ENCODE measurements around the gene DDRGK1.
"Not testable (repeated sequence)": the region's sequence is repeated elsewhere in the genome, so short reads cannot be mapped to it uniquely, and the experiment has no call there.

The DDRGK1 gene

DNA sequence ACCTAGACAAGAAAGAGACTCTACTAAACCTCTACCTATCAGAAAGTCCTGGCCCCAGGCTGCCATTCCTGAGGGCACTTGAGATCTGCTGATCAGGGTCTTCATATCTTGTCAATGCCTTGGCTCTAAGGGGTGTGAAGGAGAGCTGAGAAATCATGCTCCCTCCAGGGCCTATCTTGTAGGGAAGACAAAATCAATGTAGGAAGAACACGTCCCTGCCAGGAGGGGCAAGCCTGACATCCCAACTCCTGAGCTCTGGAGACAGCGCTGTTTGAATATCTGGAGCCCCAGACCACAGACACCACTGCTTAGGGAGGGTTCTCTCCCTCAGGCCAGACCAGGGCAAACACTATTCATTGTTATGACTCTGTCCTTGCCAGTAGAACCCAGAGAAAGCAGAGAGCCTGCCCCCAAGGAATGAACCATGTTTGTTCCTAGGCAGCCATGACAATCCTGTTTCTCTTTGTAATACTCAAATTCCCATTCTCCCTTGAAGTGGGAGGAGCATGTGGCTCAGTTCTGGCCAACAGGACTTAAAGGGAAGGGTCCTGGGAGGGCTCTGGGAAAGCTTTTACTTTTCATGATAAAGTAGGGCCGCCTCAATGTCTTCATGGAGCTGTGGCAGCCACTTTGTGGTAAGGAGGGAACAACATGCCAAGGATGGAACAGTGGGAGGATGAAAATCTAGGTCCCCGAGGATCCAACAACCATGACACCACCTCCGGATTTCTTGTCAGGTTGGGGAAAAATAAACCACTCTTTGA, 43.0 kb downstream of the DDRGK1 start:
- Histone ChIP-seq H3K9me3 (ENCODE audit: insufficient read depth, low read depth, low read length) (no peaks in the 10 kb centered on the region), H3K27ac (ENCODE audit: low read depth, low read length) (no peak overlapping the region), H3K4me1 (ENCODE audit: insufficient read depth, low read length) (peaks cover 2% of the 10 kb centered on the region; the same call in 1 of the 2 replicates), H3K27me3 (ENCODE audit: insufficient read depth, low read length) (no peaks in the 10 kb centered on the region), H3K36me3 (ENCODE audit: insufficient read depth, low read length) (0 out of 2 replicates have a peak, but pooled peaks cover 3% of the 10 kb centered on the region), H3K4me3 (ENCODE audit: low read length) (no peak overlapping the region), H3K9ac (ENCODE audit: low read depth, low read length) (no peak overlapping the region)
- 79% methylated on average over 5 of the region's 5 CpGs for WGBS

GRCh38 chr20:3160418-3160817, 44.1 kb downstream of the DDRGK1 start:
- 96% methylated on average over 6 of the region's 6 CpGs for WGBS
- Histone ChIP-seq H3K27ac (ENCODE audit: low read depth, low read length) (no peak overlapping the region), H3K4me1 (ENCODE audit: insufficient read depth, low read length) (peaks cover 2% of the 10 kb centered on the region; the same call in 1 of the 2 replicates), H3K9me3 (ENCODE audit: insufficient read depth, low read depth, low read length) (no peaks in the 10 kb centered on the region), H3K27me3 (ENCODE audit: insufficient read depth, low read length) (no peaks in the 10 kb centered on the region), H3K36me3 (ENCODE audit: insufficient read depth, low read length) (peaks cover 6% of the 10 kb centered on the region; the same call in 1 of the 2 replicates), H3K9ac (ENCODE audit: low read depth, low read length) (0 out of 2 replicates have a peak overlapping the region, but pooled peaks have one; percentile 88), H3K4me3 (ENCODE audit: low read length) (peak overlapping the region; percentile 84)

DNA sequence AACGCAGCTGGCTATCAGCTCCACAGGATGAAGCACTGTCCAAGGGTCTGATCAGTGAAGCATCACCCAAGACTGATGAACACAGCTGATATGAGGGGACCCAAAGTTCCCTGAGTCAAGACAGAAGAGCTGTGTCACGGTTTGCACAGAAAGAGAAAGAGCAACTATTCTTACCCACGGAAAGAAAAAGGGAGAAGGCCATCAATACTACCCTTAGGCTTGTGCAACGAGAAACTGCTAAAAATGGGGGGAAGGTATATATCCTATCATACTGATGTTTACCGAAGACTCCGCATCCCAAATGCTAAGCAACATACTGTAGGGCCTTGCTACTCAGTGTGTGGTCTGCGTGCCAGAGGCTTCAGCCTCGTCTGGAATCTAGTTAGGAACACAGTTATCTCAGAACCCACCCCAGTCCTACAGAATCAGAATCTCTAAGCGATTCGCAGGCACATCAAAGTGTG, 45.5 kb downstream of the DDRGK1 start:
- H3K27ac ChIP-seq (ENCODE audit: low read depth, low read length): peak overlapping the region; percentile 71
- 6% methylated on average over 10 of the region's 10 CpGs for WGBS
- H3K9me3 ChIP-seq (ENCODE audit: insufficient read depth, low read depth, low read length): no peaks in the 10 kb centered on the region
- peaks cover 10% of the 10 kb centered on the region; the same call in 1 of the 2 replicates for H3K36me3 ChIP-seq (ENCODE audit: insufficient read depth, low read length)
- H3K4me1 ChIP-seq (ENCODE audit: insufficient read depth, low read length): peaks cover 2% of the 10 kb centered on the region; the same call in 1 of the 2 replicates
- H3K4me3 ChIP-seq (ENCODE audit: low read length): peak overlapping the region; percentile 84
- H3K9ac ChIP-seq (ENCODE audit: low read depth, low read length): peak overlapping the region; percentile 88
- H3K27me3 ChIP-seq (ENCODE audit: insufficient read depth, low read length): no peaks in the 10 kb centered on the region

GRCh38 chr20:3157817-3158216, 46.7 kb downstream of the DDRGK1 start:
- 93% methylated on average over 11 of the region's 11 CpGs for WGBS
- no peaks in the 10 kb centered on the region for H3K27me3 ChIP-seq (ENCODE audit: insufficient read depth, low read length)
- H3K27ac ChIP-seq (ENCODE audit: low read depth, low read length): no peak overlapping the region
- H3K9me3 ChIP-seq (ENCODE audit: insufficient read depth, low read depth, low read length): no peaks in the 10 kb centered on the region
- H3K4me3 ChIP-seq (ENCODE audit: low read length): 0 out of 2 replicates have a peak overlapping the region, but pooled peaks have one; percentile 84
- H3K9ac ChIP-seq (ENCODE audit: low read depth, low read length): no peak overlapping the region
- peaks cover 19% of the 10 kb centered on the region; the same call in 1 of the 2 replicates for H3K36me3 ChIP-seq (ENCODE audit: insufficient read depth, low read length)
- peaks cover 2% of the 10 kb centered on the region; the same call in 1 of the 2 replicates for H3K4me1 ChIP-seq (ENCODE audit: insufficient read depth, low read length)

DNA sequence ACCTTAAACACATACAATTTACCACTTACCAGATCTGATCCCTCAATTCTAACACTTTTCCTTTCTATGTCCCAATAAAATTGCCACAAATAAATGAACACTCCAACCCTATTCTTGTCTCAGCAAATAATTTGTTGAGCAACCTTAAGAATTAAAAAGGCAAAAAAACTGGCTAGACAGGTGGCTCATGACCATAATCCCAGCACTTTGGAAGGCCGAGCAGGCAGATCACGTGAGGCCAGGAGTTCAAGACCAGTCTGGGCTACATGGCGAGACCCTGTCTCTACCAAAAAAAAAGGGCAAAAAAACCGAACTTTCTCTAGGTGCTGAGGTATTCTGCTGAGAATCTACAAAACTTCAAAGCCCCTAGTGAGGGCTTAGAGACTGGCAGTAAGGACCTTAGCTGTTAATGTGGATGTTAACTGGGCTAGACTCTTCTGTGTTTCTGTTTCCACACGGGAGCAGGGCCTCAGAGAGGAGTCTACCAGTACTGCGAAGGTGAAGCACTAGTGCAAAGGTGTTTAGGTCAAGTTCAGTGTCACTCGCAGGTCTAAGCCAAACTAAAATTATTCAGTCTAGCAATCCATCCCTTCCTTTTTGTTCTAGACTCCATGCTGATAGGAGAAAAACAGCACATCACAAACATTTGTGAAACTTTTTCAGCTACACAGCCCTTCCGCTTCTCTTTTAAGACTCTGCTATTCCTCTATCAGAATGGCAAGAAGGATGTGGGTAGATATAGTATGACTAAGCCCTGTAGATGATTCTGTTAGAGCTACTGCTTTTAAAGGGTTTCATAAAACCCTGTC, 47.5 kb downstream of the DDRGK1 start:
- H3K9me3 ChIP-seq (ENCODE audit: insufficient read depth, low read depth, low read length): no peaks in the 10 kb centered on the region
- H3K36me3 ChIP-seq (ENCODE audit: insufficient read depth, low read length): peaks cover 19% of the 10 kb centered on the region; the same call in 1 of the 2 replicates
- WGBS: 93% methylated on average over 7 of the region's 8 CpGs
- no peaks in the 10 kb centered on the region for H3K27me3 ChIP-seq (ENCODE audit: insufficient read depth, low read length)
- no peak overlapping the region for H3K9ac ChIP-seq (ENCODE audit: low read depth, low read length)
- H3K4me1 ChIP-seq (ENCODE audit: insufficient read depth, low read length): peaks cover 2% of the 10 kb centered on the region; the same call in 1 of the 2 replicates
- no peak overlapping the region for H3K4me3 ChIP-seq (ENCODE audit: low read length)
- H3K27ac ChIP-seq (ENCODE audit: low read depth, low read length): no peak overlapping the region

GRCh38 chr20:3152057-3152644, 52.3 kb downstream of the DDRGK1 start:
- H3K27me3 ChIP-seq (ENCODE audit: insufficient read depth, low read length): not testable (repeated sequence)
- WGBS: 92% methylated on average over 10 of the region's 10 CpGs

DNA sequence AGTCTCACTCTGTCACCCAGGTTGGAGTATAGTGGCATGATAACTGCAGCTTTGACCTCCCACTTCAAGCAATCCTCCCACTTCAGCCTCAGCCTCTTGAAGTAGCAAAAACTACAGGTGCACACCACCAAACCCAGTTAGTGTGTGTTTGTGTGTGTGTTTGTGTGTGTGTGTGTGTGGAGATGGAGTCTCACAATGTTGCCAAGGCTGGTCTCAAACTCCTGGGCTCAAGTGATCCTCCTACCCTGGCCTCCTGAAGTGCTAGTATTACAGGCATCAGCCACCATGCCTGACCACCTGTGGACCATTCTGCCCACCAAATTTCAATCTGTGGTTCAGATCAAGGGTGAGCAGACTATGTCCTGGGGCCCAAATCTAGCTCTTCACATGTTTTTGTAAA, 53.6 kb downstream of the DDRGK1 start:
- no peaks in the 10 kb centered on the region for H3K27me3 ChIP-seq (ENCODE audit: insufficient read depth, low read length)
- peaks cover 58% of the 10 kb centered on the region for H3K36me3 ChIP-seq (ENCODE audit: insufficient read depth, low read length)
- no peaks in the 10 kb centered on the region for H3K9me3 ChIP-seq (ENCODE audit: insufficient read depth, low read depth, low read length)
- no peak overlapping the region for H3K9ac ChIP-seq (ENCODE audit: low read depth, low read length)
- no peaks in the 10 kb centered on the region for H3K4me1 ChIP-seq (ENCODE audit: insufficient read depth, low read length)
- no peak overlapping the region for H3K27ac ChIP-seq (ENCODE audit: low read depth, low read length)
- no peak overlapping the region for H3K4me3 ChIP-seq (ENCODE audit: low read length)

More at GRCh38 chr20:3152057-3152644, 52.3 kb downstream of the DDRGK1 start:
- H3K9ac ChIP-seq (ENCODE audit: low read depth, low read length); H3K4me1 ChIP-seq (ENCODE audit: insufficient read depth, low read length); H3K9me3 ChIP-seq (ENCODE audit: insufficient read depth, low read depth, low read length); H3K4me3 ChIP-seq (ENCODE audit: low read length); H3K27ac ChIP-seq (ENCODE audit: low read depth, low read length): not testable (repeated sequence)
- H3K36me3 ChIP-seq (ENCODE audit: insufficient read depth, low read length): peaks cover 49% of the 10 kb centered on the region

GRCh38 chr20:3146732-3147341, 57.6 kb downstream of the DDRGK1 start:
- H3K36me3 ChIP-seq (ENCODE audit: insufficient read depth, low read length): peaks cover 42% of the 10 kb centered on the region

DNA sequence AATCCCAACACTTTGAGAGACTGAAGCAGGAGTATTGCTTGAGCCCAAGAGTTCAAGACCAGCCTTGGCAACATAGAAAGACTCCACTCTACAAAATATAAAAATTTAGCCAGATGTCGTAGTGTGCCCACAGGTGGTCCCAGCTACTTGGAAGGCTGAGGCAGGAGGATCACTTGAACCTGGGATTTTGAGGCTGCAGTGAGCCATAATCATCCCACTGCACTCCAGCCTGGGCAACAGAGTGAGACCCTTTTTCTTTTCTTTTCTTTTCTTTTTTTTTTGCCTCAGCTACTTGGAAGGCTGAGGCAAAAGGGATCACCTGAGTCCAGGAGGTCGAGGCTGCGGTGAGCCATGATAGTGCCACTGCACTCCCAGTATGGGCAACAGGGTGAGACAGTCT, 62.7 kb downstream of the DDRGK1 start:
- Histone ChIP-seq H3K4me3 (ENCODE audit: low read length) (no peak overlapping the region), H3K36me3 (ENCODE audit: insufficient read depth, low read length) (peaks cover 8% of the 10 kb centered on the region), H3K9ac (ENCODE audit: low read depth, low read length) (no peak overlapping the region), H3K4me1 (ENCODE audit: insufficient read depth, low read length) (no peaks in the 10 kb centered on the region), H3K9me3 (ENCODE audit: insufficient read depth, low read depth, low read length) (no peaks in the 10 kb centered on the region; the same call in 1 of the 2 replicates), H3K27me3 (ENCODE audit: insufficient read depth, low read length) (no peaks in the 10 kb centered on the region), H3K27ac (ENCODE audit: low read depth, low read length) (no peak overlapping the region)
- WGBS: 98% methylated on average over 3 of the region's 3 CpGs

More at GRCh38 chr20:3146732-3147341, 57.6 kb downstream of the DDRGK1 start:
- Histone ChIP-seq H3K4me3 (ENCODE audit: low read length) (no peak overlapping the region), H3K27ac (ENCODE audit: low read depth, low read length) (no peak overlapping the region), H3K4me1 (ENCODE audit: insufficient read depth, low read length) (no peaks in the 10 kb centered on the region), H3K9ac (ENCODE audit: low read depth, low read length) (no peak overlapping the region), H3K9me3 (ENCODE audit: insufficient read depth, low read depth, low read length) (no peaks in the 10 kb centered on the region; the same call in 1 of the 2 replicates), H3K27me3 (ENCODE audit: insufficient read depth, low read length) (no peaks in the 10 kb centered on the region)
- WGBS: 98% methylated on average over 10 of the region's 10 CpGs

All from HUES64 (cell line).